Measurements from ENCODE around the gene YEATS2. TPM values are rescaled to one million over a fixed set of nuclear protein-coding genes. Genes with fewer than 3 reads are reported as not detected.
A peak's percentile ranks its signal among the peaks of the same experiment; 100 is the strongest.

The YEATS2 gene
- total RNA-seq (2014; rRNA removed) (30.4 and 31.0 TPM in 2 replicates), Bru-seq, nascent RNA (percentile 81 among the genes with signal in this experiment), BruChase-seq, experiment 1, labeled RNA remaining after a 6-hour chase (percentile 75 among the genes with signal in this experiment), BruChase-seq, experiment 2, labeled RNA remaining after a 2-hour chase (percentile 75 among the genes with signal in this experiment)
- long read RNA-seq, full-length matches to known transcripts = 4 of 45 reads
- long read RNA-seq, partial matches to known transcripts = 18 of 45 reads
- long read RNA-seq, other reads (novel, unspliced or antisense) = 23 of 45 reads

DNA sequence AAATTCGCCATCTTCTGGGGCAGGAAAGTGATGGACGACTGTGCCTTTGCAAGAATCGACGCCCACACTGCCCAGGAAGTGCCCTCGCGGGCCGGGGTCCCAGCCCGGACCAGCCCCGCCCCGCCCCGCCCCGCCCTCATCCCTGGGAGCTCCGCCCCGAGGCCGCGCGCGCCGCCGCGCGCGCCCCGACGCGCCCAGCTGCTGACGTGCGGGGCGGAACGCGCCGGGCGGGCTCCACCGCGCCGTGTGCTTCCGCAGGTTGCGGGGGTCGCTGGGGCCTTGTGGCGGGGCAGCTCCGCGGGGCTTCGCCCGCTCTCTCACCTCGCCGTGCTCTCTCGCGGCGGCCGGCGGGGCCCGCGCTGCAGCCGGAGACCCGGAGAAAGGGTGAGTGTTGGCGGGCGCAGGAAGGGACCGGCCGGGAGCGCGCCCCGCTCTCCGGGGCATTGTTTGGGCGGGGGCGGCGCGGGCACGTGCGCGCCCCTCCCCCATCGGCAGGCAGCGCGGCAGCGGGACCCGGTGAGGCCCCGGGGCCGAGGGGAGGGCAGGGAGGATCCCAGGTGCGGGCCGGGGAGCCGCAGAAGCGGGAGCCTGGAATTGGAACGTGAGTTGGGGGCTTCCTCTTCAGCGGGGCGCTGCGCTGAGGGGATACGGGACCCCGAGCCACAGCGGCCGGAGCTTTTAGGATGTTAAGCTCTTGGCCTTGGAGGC is at the start of gene YEATS2:
YEATS2 (plus strand) TSS at position 188 of the 708 bp plus-strand sequence. CDS start 17,366 bp downstream, outside the sequence.
- Histone ChIP-seq H3K9ac (ENCODE audit: low read length) (peak within 1 kb of the TSS; percentile 91), H4K20me1 (ENCODE audit: low read length) (peaks cover 15% of the 10 kb centered on the region; the same call in 1 of the 2 replicates), H3K9me3 (ENCODE audit: low read length) (no peaks in the 10 kb centered on the region), H3K4me1 (ENCODE audit: insufficient read depth, low read length) (peaks cover 15% of the 10 kb centered on the region), H3K4me2 (ENCODE audit: low read length) (peak within 1 kb of the TSS; percentile 92), H3K27ac (ENCODE audit: low read length) (peak within 1 kb of the TSS; percentile 5; the same call in 1 of the 2 replicates), H3K27me3 (ENCODE audit: low read length) (no peaks in the 10 kb centered on the region), H3K4me3 (ENCODE audit: low read length) (peak within 1 kb of the TSS; percentile 99), H2AFZ (ENCODE audit: low read length) (peak within 1 kb of the TSS; percentile 95), H3K36me3 (ENCODE audit: low read depth, low read length) (peaks cover 5% of the 10 kb centered on the region; the same call in 1 of the 2 replicates), H3F3A (ENCODE audit: low read length, unreplicated experiment) (no peaks in the 10 kb centered on the region), H3K79me2 (ENCODE audit: low read length) (peaks cover 55% of the 10 kb centered on the region), H3K9me2 (replicated peaks; ENCODE audit: low read length) (no peaks in the 10 kb centered on the region; the same call in 1 of the 2 replicates)
- no TSS peak for BruUV-seq (replicated peaks)
- DNase-seq (peak; percentile 73), ATAC-seq (peak; percentile 79)
- no peak for TF ChIP-seq EZH2 (IDR thresholded peaks at IDR 0.05; ENCODE audit: low read length, unreplicated experiment)
- no peak for TF ChIP-seq EZH2phosphoT487 (IDR thresholded peaks at IDR 0.05; ENCODE audit: borderline replicate concordance, low read length)
- TF ChIP-seq CTCF (conservative IDR thresholded peaks at IDR 0.05; ENCODE audit: low read depth, low read length) = no peak
- ChIA-PET POLR2A (ENCODE audit: unreplicated experiment) (interaction anchor here (0.5 to 1.0 kb wide), 5 partner anchors 33 to 589 kb away, joined by 3 to 11 read pairs (median 4); no protein-coding TSS in a partner anchor), CTCF (interaction anchor here (0.6 kb wide), 3 partner anchors 38 to 446 kb away, joined by 3 to 7 read pairs (median 4); no protein-coding TSS in a partner anchor)
- intact Hi-C loops (cut with micrococcal nuclease) = loop anchor here (2.0 kb wide), 1 partner anchor 61 kb away; no protein-coding TSS in a partner anchor

GRCh38 chr3:183650554-183650953 is 47.0 kb upstream of the YEATS2 start:
- Histone ChIP-seq H3K79me2 (ENCODE audit: low read length) (no peaks in the 10 kb centered on the region), H3K27ac (ENCODE audit: low read length) (no peak overlapping the region), H3F3A (ENCODE audit: low read length, unreplicated experiment) (no peaks in the 10 kb centered on the region), H3K4me2 (ENCODE audit: low read length) (no peak overlapping the region), H3K9me2 (replicated peaks; ENCODE audit: low read length) (no peaks in the 10 kb centered on the region), H3K27me3 (ENCODE audit: low read length) (no peaks in the 10 kb centered on the region), H3K4me1 (ENCODE audit: insufficient read depth, low read length) (no peaks in the 10 kb centered on the region), H3K36me3 (ENCODE audit: low read depth, low read length) (peaks cover 50% of the 10 kb centered on the region), H4K20me1 (ENCODE audit: low read length) (no peaks in the 10 kb centered on the region), H3K4me3 (ENCODE audit: low read length) (no peak overlapping the region), H2AFZ (ENCODE audit: low read length) (no peak overlapping the region), H3K9me3 (ENCODE audit: low read length) (peaks cover 44% of the 10 kb centered on the region), H3K9ac (ENCODE audit: low read length) (no peak overlapping the region)
- ChIA-PET CTCF (no interaction called here), POLR2A (ENCODE audit: unreplicated experiment) (no interaction called here)
- intact Hi-C loops (cut with micrococcal nuclease) = no loop called here
- BruUV-seq (replicated peaks) = TSS peak; percentile 29
- TF ChIP-seq EZH2phosphoT487 (IDR thresholded peaks at IDR 0.05; ENCODE audit: borderline replicate concordance, low read length) (no peak), EZH2 (IDR thresholded peaks at IDR 0.05; ENCODE audit: low read length, unreplicated experiment) (no peak), CTCF (conservative IDR thresholded peaks at IDR 0.05; ENCODE audit: low read depth, low read length) (no peak)
- DNase-seq (no peak), ATAC-seq (no peak)

Data from PC-3 (cell line).